ENCODE data around the gene NRIP1.

NRIP1 gene, protein sequence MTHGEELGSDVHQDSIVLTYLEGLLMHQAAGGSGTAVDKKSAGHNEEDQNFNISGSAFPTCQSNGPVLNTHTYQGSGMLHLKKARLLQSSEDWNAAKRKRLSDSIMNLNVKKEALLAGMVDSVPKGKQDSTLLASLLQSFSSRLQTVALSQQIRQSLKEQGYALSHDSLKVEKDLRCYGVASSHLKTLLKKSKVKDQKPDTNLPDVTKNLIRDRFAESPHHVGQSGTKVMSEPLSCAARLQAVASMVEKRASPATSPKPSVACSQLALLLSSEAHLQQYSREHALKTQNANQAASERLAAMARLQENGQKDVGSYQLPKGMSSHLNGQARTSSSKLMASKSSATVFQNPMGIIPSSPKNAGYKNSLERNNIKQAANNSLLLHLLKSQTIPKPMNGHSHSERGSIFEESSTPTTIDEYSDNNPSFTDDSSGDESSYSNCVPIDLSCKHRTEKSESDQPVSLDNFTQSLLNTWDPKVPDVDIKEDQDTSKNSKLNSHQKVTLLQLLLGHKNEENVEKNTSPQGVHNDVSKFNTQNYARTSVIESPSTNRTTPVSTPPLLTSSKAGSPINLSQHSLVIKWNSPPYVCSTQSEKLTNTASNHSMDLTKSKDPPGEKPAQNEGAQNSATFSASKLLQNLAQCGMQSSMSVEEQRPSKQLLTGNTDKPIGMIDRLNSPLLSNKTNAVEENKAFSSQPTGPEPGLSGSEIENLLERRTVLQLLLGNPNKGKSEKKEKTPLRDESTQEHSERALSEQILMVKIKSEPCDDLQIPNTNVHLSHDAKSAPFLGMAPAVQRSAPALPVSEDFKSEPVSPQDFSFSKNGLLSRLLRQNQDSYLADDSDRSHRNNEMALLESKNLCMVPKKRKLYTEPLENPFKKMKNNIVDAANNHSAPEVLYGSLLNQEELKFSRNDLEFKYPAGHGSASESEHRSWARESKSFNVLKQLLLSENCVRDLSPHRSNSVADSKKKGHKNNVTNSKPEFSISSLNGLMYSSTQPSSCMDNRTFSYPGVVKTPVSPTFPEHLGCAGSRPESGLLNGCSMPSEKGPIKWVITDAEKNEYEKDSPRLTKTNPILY (N-terminal part only)
- 24.3 to 97.0 (median 80.5) reads per million in 4 experiments for total RNA-seq

DNA sequence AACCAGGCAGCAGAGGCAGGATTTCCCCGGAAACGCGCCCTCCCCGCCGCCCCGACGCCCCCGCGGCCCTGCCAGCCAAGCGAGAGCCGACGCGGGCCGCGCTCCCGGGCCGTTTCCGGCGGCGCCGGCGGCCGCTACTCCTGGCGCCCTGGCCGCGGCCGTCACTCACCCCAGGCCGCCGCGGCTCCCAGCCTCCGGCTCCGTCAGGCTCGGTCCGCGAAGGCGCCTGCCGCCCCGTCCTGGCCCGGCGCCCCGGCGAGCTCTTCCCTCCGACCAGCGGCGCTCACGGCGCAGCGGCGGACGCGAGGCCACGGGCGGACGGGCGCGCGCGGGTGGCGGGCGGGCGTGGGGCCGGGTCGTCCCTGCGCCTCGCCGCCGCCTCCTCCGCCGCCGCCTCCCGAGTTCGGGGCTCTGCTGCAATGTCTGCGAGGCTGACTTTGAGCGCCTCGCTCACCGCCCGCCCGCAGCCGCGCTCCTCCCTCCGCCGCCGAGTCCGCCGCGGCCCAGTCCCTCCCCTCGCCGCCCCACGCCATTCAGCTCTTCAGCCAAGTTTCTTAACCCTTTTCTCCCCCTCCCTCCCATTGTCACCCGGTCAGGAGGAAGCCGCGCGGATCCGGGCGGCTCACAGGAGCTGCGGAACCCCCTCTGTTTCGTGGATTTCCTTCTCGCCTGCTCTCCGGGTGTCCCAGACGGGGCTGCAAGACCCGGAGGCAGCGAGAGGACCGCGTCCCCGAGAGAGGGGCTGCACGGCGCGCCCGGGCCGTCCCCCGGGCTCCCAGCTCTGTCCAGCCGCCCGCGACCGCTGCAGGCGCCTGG lies at the start of gene NRIP1:
NRIP1 (minus strand) TSS at position 425 of the 816 bp plus-strand sequence. CDS start 96,808 bp downstream, outside the sequence.
- DNase-seq: peak; percentile 56

DNA sequence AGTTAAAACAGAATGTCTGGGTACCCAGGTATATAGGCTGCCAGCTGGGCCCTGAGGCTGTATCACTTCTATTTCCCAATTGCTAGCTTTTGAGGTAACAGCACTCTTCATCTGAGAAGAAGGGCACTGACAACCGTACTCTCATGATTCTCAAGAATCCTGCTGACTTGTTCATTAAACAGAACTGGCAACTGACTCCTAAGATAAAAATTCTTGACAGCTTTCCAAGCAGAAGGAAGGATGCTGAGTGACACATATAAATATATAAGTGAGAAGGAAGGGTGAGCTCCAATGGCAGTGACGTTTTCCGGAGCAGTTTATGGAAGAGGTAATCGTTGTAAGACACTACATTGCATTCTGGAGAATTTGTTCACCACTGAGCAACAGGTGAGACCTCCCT lies 48.1 kb upstream of the NRIP1 start:
- DNase-seq: no peak

DNA sequence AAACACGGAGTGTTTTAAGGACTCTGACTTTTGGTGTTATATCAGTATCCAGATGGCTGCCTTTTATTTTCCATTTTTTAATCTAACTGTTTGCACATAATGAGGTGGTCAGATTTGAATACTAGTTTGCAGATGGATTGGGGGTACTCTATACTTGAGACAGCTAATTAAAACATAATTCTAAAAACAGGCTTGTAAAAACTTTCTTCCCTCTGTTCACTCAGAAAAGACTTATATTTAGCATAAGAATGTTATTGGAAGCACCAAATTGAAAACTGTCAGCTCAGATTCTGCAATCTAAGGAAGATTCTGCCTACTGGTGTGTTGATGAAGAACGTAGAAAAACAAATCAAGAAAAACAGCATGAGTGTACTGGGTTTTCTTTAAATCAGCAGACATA lies 44.0 kb upstream of the NRIP1 start:
- no peak for DNase-seq

DNA sequence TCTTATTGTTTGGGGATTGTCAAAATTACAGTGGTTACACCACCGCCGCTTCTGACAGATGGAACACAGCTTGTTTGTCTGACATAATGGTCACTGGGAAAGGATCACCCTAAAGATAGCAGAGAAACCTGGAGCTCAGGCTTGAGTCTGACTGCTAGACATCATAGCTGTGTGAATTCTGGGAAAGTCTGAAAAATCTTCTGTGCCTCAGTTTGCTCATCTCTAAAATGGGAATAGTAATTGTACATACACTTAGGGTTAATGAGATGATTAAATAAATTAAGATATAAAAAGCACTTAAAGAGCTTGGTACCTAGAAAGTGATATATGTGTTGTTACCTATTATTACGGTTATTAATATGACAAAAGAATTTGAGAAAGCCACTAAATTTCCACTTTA lies 39.7 kb upstream of the NRIP1 start:
- DNase-seq: no peak

DNA sequence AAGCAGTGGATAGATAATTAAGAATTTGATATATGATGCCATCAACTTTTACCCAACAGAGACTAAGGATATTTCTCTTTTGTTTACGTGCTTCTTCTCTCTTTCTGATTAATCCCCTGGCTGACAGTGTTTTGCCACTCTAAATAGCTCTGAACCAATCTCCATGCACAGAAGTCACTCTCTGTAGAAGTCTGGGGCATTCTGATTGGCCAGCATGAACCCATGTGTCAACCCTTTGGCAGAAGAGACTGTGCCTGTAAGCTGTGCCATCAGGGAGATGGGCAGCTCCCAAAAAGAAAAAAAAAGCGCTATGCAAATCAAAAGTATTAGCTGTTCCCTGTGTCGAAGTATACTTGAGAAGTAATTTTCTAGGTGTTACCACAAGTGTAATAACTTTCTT lies 34.1 kb upstream of the NRIP1 start:
- DNase-seq: no peak

DNA sequence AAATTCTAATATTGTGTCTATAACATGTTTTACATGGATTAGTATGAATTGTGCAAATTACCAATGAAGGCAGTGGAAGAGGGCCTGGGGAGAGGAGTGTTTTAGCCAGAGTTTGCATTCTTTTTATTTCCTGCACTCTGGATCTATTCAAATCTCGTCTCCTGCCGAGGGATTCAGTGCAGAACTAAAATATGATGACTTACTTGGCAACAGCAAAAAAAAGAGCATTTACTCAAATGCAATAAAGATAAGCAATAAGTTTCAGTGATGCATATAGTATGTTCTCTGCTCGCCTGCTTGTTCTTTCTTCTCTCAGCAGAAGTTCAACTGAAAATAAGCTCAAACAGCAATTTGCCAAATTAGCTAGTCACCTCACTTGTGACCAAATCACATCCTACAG lies 33.4 kb upstream of the NRIP1 start:
- no peak for DNase-seq

DNA sequence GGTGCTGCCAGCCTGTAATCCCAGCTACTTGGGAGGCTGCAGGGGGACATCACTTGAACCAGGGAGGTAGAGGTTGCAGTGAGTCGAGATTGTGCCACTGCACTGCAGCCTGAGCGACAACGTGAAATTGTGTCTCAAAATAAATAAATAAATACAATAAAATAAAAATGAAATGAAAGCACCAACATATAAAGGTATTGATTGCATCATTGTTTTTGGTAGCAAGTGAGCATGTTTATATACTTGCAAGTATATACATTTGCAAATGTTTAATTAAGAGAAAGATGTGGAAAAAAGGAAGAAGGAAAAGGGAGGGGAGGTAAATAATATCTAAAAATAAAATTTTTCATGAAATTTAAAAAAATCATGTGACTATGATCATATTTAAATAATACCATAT lies 32.8 kb upstream of the NRIP1 start:
- DNase-seq: no peak

DNA sequence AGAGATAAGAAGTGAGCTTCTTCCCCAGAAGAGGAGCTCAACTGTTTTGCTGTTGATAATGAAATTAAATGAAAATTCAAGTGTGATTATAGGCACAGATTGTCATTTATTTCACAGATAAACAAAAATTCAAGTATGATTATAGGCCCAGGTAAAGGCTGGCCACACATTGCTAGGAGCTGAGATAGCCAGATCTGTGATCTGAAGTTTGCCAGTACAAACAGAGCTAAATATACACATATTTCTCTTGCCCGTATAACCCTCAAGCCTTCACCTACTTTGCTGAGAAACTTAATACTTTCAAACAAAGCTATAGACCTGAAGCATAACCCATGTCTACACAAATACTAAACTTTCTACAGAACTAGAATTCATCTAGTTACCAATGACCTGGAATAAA lies 31.3 kb upstream of the NRIP1 start:
- DNase-seq: no peak

DNA sequence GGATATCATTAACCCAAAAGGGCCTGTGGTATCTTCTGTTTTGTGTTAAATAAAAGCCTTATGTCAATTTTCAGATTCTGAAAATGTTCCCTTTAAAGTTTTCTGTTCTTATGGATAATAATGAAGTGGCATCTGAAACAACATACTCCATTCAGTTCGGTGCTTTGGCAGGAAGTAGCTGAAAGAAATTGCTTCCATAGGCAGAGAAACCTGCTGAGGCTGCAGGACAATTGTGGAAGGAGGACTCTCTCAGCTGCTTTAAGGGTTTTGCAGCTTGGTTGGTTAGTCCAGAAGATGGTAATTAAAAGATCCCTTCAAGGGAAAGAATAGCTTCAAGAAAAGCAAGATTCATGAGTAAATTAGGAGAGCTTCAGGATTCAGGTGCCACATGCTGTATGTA lies 30.5 kb upstream of the NRIP1 start:
- DNase-seq: no peak

DNA sequence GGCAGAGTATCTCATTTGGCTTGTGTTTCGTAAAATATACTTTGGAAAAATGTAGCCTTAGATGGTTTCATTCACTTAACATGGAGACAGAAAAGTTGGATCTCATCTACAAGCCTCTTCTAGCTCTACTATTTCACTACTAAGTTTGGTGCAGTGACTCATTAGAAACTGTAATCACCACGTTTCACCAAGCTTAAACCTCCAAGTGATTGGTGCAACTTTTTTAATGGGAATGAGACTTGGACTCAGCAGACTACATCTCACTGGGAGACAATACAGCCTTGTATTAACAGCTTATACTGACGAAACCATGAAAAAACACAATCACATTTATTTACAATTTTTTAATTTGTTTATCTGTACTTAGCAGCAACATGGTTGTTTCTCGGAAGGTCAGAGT lies 29.9 kb upstream of the NRIP1 start:
- DNase-seq: no peak

DNA sequence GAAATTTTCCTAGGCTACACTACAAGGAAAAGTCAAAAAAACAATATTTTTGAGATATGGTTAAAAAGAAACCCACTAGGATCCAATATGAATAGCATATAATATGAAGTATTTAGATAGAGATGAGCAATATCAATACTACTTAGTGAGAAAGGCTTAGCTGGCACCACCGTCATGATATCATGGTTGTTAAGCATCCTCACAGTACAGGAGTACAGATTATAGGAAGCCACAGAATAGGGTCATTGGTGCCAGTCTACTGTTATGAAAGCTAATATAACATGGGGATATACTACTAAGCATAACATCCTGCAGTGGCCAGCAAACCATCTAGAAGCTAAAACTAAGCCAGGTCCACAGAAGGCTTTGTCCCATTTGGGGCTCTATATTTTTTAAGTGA lies 28.4 kb upstream of the NRIP1 start:
- no peak for DNase-seq

DNA sequence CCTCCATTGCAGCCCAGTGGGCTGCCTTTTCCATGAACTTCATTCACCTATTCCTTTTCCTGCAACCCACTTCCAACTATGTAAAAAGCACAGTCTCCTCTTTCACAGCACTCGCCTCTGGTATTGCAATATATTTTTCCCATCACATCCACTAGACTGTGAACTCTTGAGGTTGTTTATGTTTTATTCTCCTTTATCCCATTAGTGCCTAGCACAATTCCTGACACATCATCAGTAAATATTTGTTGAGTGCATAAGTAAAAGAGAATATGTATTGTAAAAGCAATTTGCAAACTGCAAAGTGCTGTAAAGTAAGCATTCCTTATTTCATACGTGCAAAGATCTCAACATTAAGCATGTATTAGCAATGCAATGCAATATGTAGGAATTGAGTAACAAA lies 27.9 kb upstream of the NRIP1 start:
- no peak for DNase-seq

DNA sequence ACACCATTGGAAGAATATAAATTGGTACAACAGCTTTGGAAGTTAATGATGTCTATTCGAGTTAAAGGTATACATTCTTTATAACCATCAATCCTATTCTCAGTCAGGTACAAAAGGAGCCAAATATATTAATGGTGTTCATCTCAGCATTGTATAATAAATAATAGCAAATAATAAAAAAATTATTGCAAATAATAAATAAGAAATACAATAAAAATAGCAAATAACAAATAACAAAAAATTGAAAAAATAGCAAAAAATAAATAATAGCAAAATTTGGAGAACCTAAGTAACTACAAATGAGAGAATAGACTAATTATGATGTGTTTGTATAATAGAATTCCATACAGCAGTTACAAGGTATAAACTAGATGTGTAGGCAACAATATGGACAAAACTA lies 25.6 kb upstream of the NRIP1 start:
- no peak for DNase-seq

DNA sequence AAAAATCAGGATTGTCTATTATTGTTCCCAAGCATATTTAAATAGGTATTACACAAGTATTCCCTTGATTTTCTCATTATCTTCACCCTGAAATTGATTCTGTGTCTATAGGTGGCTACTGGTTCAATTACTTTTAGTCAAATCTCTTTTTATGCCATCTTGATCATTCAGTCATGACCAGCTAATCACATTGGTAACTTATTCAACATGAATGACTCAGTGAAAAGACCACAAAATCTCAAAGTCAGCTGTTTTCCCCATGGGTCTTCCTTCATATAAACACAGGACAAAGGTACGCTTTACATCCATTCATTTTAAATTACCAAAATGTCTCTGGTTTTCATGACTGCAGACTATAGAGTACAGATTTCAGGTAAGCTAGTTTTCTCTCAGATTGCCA lies 23.7 kb upstream of the NRIP1 start:
- DNase-seq: no peak

DNA sequence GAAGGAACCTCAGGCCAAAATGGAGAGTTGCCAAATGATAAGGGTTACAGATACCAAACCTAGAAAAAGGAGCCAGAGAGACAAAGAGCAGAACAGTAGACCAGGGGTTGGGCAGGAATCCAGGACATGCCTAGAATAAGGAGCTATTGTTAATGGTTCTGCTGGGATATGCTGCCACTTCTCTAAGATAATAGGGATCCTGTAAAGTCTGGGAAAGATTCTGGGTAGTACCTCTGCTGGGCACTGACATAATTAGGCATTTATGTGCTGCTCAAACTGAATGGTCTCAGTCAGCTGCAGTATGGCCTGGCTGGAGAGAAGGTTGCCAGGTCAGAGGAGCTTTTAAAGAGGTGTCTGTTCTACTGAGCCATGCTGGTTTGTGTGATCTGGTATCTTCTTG lies 19.9 kb upstream of the NRIP1 start:
- no peak for DNase-seq

DNA sequence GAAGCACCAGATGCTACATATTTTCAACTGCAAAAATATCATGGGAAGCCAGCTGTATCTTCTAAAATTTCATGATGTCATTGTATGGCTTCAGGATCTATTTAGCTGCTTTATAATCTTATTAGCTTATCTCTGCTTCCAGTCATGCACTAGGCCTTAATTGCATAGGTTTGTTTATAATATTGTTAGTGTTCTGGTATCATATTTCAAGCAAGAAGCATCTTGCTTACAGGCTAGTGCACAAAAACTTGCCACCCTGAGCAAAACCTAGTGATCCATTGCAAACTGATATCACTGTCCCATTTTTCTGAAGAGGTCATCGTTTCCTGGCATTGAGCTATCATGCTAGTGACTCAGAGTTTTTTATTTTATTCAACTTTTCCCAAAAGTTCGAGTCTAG lies 15.7 kb upstream of the NRIP1 start:
- no peak for DNase-seq

DNA sequence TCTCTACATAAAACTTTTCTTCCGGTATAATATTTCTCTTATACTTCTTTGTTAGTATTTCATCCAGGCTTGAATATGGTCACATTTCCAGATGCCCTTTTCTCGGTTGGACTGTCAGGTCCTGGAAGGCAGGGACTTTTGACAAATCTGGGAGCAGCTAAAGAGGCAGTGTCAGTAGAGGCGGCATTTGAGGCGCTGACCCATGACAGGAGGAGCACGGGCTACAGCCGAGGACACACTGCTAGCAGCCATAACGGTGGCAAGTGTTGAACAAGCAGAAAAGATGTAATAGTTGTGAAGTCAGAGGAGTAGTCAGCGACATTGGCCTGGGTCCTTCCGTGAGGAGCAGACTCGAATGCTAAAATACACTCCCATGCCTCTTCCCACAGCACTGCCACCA lies 14.5 kb upstream of the NRIP1 start:
- no peak for DNase-seq

DNA sequence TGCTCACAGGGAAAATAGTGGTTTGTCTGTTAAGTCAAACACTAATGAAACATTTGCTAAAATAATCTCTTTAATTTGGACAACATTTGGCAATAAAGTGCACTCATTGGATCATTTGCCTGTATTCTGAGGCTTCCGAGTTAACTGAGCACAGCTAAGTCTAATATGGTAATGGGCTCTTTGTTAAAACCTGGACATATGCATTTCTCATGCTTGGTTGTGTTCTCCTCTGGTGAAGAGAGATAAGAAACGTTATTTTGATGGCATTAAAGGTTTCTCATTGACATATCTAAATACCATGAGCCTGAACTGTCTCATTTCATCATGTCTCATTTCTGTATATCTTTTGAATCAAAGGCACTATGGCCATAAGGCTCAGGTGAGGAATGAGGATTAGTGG lies 13.4 kb upstream of the NRIP1 start:
- no peak for DNase-seq

DNA sequence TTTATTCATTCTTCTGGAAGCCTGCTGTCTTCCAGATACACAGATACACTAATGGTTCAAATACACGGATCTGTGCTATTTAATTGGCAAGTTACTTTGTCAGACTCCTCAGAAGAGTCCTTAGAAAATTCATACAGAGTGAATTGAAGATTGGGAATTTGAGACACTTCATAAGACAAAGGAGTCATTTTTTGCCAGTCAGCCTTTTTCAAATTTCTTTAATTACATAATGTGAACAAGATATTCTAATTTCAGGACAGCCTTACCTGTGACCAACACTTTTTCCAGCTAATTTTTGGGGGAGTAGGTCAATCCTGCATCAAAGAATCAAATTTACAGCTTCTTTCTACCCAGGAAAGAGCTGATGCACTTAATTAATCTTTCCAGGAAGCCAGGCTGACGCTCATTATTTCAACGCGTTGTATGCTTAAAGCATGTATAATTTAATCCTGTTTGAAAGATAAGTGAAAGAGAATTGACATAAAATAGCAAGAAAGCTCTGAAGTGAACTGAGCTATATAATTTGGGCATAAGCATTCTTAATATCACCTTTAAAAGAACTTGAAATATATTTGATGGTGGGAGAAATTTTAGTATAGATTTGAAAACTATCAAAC lies 12.8 kb upstream of the NRIP1 start:
- no peak for DNase-seq

DNA sequence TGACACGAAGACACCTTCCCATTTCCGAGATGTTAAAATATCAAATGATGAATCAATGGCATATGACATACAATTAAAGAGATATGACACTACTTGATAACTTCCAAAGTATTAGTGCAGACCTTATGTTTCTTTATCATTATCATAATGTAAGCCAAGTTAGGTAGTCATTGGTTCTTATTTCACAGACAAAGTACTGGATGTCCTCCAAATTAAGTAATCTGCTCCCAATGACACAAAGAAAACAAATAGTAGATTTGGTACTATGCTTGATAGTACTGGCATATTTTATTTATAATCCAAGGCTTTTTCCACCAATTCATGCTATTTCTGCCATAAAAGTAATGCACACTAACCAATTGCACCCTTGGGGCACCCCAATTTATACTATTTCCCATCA lies 11.9 kb upstream of the NRIP1 start:
- DNase-seq: no peak

DNA sequence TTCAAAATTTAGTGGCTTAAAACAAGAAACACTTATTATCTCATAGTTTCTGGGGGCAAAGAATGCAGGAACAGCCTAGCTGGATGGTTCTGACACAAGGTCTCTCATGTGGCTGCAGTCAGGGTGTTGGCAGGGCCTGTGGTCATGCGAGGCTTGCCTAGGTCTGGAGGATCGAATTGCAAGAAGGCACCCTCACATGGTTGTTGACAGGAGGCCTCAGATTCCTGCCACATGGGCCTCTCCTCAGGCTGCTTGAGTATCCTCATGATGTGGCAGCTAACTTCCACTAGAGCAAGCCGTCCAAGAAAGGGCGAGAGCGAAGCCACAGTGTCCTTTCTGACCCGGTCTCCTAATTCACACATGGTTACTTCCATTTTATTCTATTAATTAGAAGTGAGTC lies 6.2 kb upstream of the NRIP1 start:
- DNase-seq: no peak

DNA sequence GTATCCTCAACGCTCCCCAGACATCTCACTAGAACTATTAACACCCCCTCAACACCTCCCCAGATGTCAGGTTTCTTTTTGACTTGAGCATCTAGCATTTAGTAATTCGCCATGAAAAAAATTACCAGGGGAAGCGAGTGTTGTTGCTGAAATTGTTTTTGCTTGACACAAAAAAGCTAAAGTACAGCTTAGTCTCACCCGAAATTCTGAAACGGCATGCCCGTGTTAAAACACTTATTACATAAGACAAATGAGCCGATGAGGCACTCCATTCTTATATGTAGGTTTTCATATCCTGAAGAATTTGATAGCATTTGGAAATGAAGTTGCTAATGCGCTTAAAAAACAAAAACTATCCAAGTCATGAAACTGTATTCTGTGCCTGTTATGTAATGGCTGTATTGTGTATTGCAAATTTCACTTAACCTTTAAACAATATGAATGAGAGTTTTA lies 1.3 kb upstream of the NRIP1 start:
- DNase-seq: no peak

All from effector CD8-positive, alpha-beta T cell (primary cell).